PC-9 (cell line): ENCODE measurements around the gene ZNF598. TPM values are rescaled to one million over a fixed set of nuclear protein-coding genes. Genes with fewer than 3 reads are reported as not detected.
A peak's percentile ranks its signal among the peaks of the same experiment; 100 is the strongest.

Experiments
- BruUV-seq: library from RNA; stranded (reverse); fragments of 400-500 nt; replicated peaks from 2 replicates; lab custom pipeline; 2021; lab: Mats Ljungman, UMichigan
- CTCF ChIA-PET: fragments of 300-600 bp; sonication (Branson Sonifier 250); formaldehyde crosslinking; loops from one replicate; lab custom pipeline; 2022; ENCODE audit warnings: antibody characterized with exemption; lab: Charles Lee
- POLR2A ChIA-PET: fragments of 300-600 bp; sonication (Branson Sonifier 250); formaldehyde crosslinking; loops from one replicate; lab custom pipeline; 2022; ENCODE audit warnings: antibody characterized with exemption; ENCODE audit not compliant: unreplicated experiment; lab: Charles Lee
- DNase-seq, 2 experiments: peaks; one replicate each; pipeline versions ENCODE4 v3.0.0 to v3.0.0-alpha.2; 2015 to 2022; ENCODE audit warnings: mixed read lengths in 1 of 2
- H2AFZ ChIP-seq: fragments of 200-600 bp; sonication (generic); 2 replicates; pipeline ENCODE4 v1.8.1; 2017; ENCODE audit warnings: antibody characterized with exemption
- H3F3A ChIP-seq: fragments of 200-600 bp; sonication (generic); 2 replicates; pipeline ENCODE4 v1.8.1; 2017; ENCODE audit warnings: antibody characterized with exemption, mild to moderate bottlenecking, low read depth; ENCODE audit not compliant: insufficient read depth
- H3K27ac ChIP-seq: fragments of 200-600 bp; sonication (generic); 2 replicates; pipeline ENCODE4 v1.6.1; 2016; ENCODE audit warnings: mixed run types
- H3K27me3 ChIP-seq: fragments of 200-600 bp; sonication (generic); 2 replicates; pipeline ENCODE4 v1.6.1; 2016; ENCODE audit warnings: low read depth, mixed run types; ENCODE audit not compliant: insufficient read depth
- H3K36me3 ChIP-seq: fragments of 200-600 bp; sonication (generic); 2 replicates; pipeline ENCODE4 v1.6.1; 2016; ENCODE audit warnings: low read depth, mixed run types
- H3K4me1 ChIP-seq: fragments of 200-600 bp; sonication (generic); replicated peaks from 2 replicates; pipeline ENCODE4 v1.6.1; 2016; ENCODE audit warnings: mixed run types; ENCODE audit not compliant: insufficient read depth
- H3K4me2 ChIP-seq: fragments of 200-600 bp; sonication (generic); 2 replicates; pipeline ENCODE4 v1.6.1; 2017; ENCODE audit warnings: mixed run types
- H3K4me3 ChIP-seq: fragments of 200-600 bp; sonication (generic); 2 replicates; pipeline ENCODE4 v1.6.1; 2016; ENCODE audit warnings: mixed run types
- H3K79me2 ChIP-seq: fragments of 200-600 bp; sonication (generic); 2 replicates; pipeline ENCODE4 v1.6.1; 2017; ENCODE audit warnings: low read depth, mixed run types
- H3K9me2 ChIP-seq: fragments of 200-600 bp; sonication (generic); 2 replicates; pipeline ENCODE4 v1.8.1; 2017; ENCODE audit warnings: mild to moderate bottlenecking; ENCODE audit not compliant: insufficient read depth
- H3K9me3 ChIP-seq: fragments of 200-600 bp; sonication (generic); 2 replicates; pipeline ENCODE4 v1.8.1; 2016; ENCODE audit warnings: low read depth; ENCODE audit not compliant: insufficient read depth
- H4K20me1 ChIP-seq: fragments of 200-600 bp; sonication (generic); 2 replicates; pipeline ENCODE4 v1.8.1; 2017; ENCODE audit not compliant: insufficient read depth
- EZH2 ChIP-seq: fragments of 200-600 bp; sonication (generic); IDR thresholded peaks from 2 replicates; pipeline ENCODE4 v1.8.0; 2017; ENCODE audit warnings: antibody characterized with exemption, low read depth
- intact Hi-C: fragments of 100-400 bp; cut with micrococcal nuclease; formaldehyde crosslinking; loops from one replicate; pipeline ENCODE4 v1.10.0; 2022; ENCODE audit not compliant: unreplicated experiment
- total RNA-seq: library from RNA; stranded (reverse); gene quantifications from 2 replicates; pipeline ENCODE4 v1.2.3, GENCODE V29; 2021
- TF ChIP-seq, protein P1 (sequence below): fragments of 200-600 bp; sonication (generic); conservative IDR thresholded peaks from 2 replicates; pipeline ENCODE4 v1.6.1; 2017; ENCODE audit warnings: mixed run types, antibody characterized with exemption, mild to moderate bottlenecking, moderate library complexity

ZNF598 gene
- total RNA-seq, 1 experiment from 2014 or later: 72.5 TPM

DNA sequence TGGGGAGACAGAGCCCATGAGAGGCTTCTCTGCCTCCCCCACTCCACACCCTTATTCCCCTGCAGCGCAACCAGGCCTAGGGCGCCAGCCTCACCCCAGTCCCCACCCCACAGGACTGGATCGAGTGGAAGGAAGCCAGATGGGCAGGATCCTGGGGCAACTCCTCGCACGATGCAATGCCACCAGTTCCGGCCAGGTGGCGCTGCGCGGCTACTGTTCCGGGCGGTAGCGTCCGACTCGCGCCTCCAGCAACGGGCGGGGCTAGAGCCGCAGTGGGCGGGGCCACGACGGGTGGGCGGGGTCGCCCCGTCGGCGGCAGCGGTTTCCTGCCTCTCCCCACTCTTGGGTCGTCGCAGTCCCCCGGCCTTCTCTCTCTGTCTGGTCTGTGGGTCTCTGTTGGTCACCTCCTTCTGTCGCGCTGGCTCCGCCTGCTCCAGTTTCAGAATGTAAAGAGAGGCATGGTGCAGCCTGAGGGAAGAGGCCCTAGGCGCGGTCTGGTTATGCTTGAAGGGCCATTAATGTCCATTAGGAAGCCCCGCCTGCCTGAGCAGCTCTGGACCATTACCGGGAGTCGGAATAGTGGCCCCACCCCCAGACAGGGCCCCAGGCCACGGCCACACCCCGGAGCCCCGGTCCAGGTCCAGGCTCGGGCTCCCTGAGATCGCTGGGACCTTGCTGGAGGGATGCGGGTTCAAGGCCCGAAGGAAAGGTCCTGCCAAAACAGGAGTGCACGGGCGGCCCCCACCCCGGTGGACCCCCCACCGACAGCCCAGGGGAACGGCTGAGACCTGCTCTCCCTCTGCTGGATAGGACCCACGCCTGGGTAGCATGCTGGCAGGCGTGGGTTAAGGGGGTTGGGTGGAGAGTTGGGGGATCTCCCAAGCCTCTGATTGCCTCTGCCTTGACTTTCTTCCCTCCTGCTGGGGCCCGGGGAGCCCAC lies 13.7 kb upstream of the ZNF598 start:
- Histone ChIP-seq H3K9me3 (no peaks in the 10 kb centered on the region), H3F3A (peaks cover 9% of the 10 kb centered on the region; the same call in 1 of the 2 replicates), H3K27me3 (no peaks in the 10 kb centered on the region), H3K9me2 (no peaks in the 10 kb centered on the region), H3K4me1 (peaks cover 16% of the 10 kb centered on the region), H2AFZ (peak overlapping the region; percentile 74; the same call in 1 of the 2 replicates), H3K27ac (no peak overlapping the region), H3K79me2 (0 out of 2 replicates have a peak, but pooled peaks cover 4% of the 10 kb centered on the region), H4K20me1 (peaks cover 4% of the 10 kb centered on the region; the same call in 1 of the 2 replicates), H3K36me3 (no peaks in the 10 kb centered on the region), H3K4me2 (peak overlapping the region; percentile 85), H3K4me3 (peak overlapping the region; percentile 52; the same call in 1 of the 2 replicates)
- no peak for TF ChIP-seq EZH2
- TF ChIP-seq, protein P1, sequence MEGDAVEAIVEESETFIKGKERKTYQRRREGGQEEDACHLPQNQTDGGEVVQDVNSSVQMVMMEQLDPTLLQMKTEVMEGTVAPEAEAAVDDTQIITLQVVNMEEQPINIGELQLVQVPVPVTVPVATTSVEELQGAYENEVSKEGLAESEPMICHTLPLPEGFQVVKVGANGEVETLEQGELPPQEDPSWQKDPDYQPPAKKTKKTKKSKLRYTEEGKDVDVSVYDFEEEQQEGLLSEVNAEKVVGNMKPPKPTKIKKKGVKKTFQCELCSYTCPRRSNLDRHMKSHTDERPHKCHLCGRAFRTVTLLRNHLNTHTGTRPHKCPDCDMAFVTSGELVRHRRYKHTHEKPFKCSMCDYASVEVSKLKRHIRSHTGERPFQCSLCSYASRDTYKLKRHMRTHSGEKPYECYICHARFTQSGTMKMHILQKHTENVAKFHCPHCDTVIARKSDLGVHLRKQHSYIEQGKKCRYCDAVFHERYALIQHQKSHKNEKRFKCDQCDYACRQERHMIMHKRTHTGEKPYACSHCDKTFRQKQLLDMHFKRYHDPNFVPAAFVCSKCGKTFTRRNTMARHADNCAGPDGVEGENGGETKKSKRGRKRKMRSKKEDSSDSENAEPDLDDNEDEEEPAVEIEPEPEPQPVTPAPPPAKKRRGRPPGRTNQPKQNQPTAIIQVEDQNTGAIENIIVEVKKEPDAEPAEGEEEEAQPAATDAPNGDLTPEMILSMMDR: peak; percentile 96
- peak; percentile 61 to 97 for DNase-seq
- intact Hi-C loops: loop anchor here (1.0 to 2.0 kb wide), 5 partner anchors 20 to 125 kb away; partner anchors contain the start of gene RAB26
- CTCF ChIA-PET: interaction anchor here (0.6 to 1.4 kb wide), 9 partner anchors 10 to 471 kb away, joined by 3 to 15 read pairs (median 7); no protein-coding TSS in a partner anchor
- POLR2A ChIA-PET: interaction anchor here (0.5 to 1.0 kb wide), 3 partner anchors 18 to 125 kb away, joined by 3 to 4 read pairs (median 3); no protein-coding TSS in a partner anchor
- no TSS peak for BruUV-seq

DNA sequence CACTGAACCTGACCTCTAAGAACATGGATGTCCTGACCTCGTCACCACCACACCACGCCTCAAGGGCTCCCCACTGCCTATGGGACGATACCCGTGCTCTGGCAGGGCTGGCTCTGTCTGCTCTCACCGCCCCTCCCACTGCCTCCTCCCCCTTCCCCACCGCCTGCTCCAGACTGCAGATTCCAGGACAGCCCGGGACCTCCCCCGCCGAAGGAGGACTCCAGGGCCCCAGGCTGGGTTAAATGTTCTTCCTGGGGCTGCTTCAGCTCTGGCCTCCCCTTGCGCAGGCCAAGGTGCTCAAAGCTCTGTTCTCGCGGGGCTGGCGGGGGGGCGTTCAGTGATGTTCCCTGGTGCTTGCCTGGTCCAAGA lies 13.1 kb upstream of the ZNF598 start:
- Histone ChIP-seq H3K9me3 (no peaks in the 10 kb centered on the region), H3K27me3 (no peaks in the 10 kb centered on the region), H3K4me1 (peaks cover 14% of the 10 kb centered on the region), H3K27ac (no peak overlapping the region), H2AFZ (no peak overlapping the region), H4K20me1 (peaks cover 4% of the 10 kb centered on the region; the same call in 1 of the 2 replicates), H3F3A (peaks cover 4% of the 10 kb centered on the region; the same call in 1 of the 2 replicates), H3K9me2 (no peaks in the 10 kb centered on the region), H3K4me3 (peak overlapping the region; percentile 45; the same call in 1 of the 2 replicates), H3K79me2 (0 out of 2 replicates have a peak, but pooled peaks cover 3% of the 10 kb centered on the region), H3K36me3 (no peaks in the 10 kb centered on the region), H3K4me2 (peak overlapping the region; percentile 85)
- ChIA-PET POLR2A (interaction anchor here (0.6 to 1.0 kb wide), 4 partner anchors 25 to 125 kb away, joined by 3 to 12 read pairs (median 4); partner anchors contain the start of gene TSC2), CTCF (interaction anchor here (0.5 to 1.4 kb wide), 14 partner anchors 9 to 472 kb away, joined by 3 to 15 read pairs (median 5); partner anchors contain the start of genes NTHL1 and TSC2)
- no TSS peak for BruUV-seq
- TF ChIP-seq, protein P1: no peak
- TF ChIP-seq EZH2: no peak
- intact Hi-C loops: loop anchor here (1.0 to 2.0 kb wide), 5 partner anchors 21 to 126 kb away; partner anchors contain the start of gene RAB26
- DNase-seq: peak in 1 of 2 experiments; percentile 67
